HG02981 (cell line): Measurements from ENCODE around the gene GALNTL6.
A peak's percentile ranks its signal among the peaks of the same experiment; 100 is the strongest.
"Not testable (repeated sequence)": the region's sequence is repeated elsewhere in the genome, so short reads cannot be mapped to it uniquely, and the experiment has no call there.

ENCODE experiments used
- ATAC-seq: cut with Tn5 transposase; IDR thresholded peaks from one replicate; pipeline ENCODE4 v1.9.1; 2021; ENCODE audit warnings: mild to moderate bottlenecking, moderate library complexity; ENCODE audit not compliant: unreplicated experiment

The GALNTL6 gene

DNA sequence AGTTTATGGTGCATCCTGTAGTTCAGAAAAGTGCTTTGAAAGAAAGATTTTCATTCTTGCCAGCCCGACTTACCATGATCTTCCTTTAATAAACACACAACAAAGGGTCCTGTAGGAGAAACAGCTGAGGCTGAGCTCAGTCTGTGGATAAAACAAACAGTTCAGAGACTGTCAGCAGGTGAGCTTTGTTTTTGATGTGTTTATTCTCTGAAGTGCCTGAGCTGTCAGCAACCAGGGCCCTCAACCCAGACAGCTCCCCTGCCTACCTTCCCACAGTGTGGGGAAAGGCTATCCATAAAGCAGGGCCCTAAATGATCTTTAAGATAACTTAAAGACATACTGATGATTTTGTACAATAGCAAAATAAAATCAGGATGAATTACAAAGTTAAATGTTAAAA, 896.2 kb downstream of the GALNTL6 start:
- no peak for ATAC-seq

DNA sequence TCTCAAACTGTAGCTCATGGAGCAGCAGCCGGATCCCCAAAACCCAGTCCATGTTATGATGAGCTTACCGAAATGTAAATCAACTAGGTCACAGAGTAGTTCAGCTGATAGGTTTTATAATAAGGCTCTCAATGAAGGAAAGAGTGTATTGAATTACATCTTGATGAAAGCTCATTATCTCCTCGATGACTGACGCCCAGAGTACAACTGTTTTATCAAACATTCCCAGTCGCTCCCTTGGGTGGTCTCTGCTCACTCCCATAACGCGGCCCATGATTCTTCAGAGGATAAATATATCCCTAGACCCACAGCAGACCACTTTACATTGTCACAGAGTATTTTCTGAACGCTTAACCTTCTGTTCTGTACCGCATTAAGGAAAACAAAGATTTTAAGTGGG, 903.1 kb downstream of the GALNTL6 start:
- ATAC-seq: no peak

DNA sequence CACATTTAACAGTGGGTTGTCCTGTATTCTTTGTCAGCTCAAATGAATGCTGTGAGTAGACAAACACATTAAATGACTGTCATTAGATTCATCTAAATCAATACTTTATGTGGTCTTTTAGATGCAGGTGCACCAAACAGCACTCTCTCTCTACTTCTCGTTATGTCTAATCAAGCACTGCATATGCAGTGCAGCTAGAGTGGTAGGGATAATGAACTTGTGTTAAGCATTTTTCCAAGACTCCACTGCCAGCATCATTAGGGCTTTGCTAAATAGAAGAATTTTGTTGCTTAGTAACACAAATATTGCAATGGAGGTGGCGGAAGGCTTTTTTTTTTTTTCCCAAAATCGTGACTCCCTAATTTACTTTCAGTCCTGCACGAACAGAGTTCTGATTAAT, 908.5 kb downstream of the GALNTL6 start:
- no peak for ATAC-seq

DNA sequence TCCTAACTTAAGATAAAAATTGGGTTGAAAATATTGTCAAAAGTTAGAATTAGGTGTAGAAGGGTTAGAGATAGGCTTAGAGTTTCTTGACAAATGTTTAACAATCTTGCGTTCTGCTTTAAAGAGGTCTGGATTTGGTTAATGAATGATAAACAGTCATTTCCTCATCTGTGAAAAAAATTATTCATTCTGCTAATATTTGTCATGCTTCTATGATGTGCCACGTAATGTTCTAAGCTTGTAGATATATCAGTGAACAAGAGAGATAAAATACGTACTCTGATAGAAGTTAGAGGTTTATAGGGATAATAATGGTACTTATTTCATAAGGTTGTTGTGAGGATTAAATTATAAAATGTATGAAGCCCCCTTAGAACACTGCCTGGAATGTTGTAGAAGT, 912.4 kb downstream of the GALNTL6 start:
- ATAC-seq: no peak

DNA sequence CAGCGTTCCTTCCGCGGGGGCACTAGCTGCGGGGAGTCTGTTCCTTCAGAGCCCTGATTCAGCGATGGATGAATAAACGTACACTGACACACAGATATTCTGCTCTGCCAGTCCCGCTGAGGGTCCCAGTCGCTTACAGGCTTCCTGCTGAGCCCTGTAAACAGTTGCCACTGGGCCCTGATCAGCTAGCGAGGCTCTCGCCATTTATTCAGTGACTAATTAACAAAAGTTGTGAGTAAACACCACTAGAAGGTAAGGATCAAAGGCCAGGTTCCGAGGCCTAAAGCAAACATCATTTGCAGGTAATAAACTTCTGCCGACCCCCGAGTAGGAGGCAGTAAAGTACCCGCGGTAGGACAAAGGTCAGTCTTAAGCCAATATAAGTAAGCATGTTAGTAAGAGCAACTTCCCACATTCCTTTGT, 912.8 kb downstream of the GALNTL6 start:
- ATAC-seq: no peak

DNA sequence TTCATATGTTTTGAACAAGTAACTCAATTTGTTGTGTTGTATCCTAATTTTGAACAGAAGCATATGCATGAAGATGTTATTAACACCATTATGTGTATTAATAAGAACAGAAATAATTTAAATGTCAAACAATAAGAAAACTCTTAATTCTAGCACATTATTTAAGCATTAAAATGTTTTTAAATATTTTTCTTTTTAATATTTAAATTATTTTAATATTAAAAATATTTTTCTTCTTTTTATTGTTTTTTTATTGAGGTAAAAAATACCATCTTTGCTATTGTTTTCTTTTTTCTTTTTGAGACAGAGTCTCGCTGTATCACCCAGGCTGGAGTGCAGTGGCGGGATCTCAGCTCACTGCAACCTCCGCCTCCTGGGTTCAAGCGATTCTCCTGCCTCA, 914.4 kb downstream of the GALNTL6 start:
- ATAC-seq: no peak

DNA sequence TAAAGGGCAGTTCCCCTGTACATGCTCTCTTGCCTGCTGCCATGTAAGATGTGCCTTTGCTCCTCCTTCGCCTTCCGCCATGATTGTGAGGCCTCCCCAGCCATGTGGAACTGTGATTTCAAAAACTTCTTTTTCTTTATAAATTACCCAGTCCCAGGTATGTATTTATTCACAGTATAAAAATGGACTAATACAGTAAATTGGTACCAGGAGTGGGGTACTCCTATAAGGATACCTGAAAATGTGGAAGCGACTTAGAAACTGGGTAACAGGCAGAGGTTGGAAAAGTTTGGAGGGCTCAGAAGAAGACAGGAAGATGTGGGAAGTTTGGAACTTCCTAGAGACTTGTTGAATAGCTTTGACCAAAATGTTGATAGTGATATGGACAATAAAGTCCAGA, 920.4 kb downstream of the GALNTL6 start:
- ATAC-seq: not testable (repeated sequence)

DNA sequence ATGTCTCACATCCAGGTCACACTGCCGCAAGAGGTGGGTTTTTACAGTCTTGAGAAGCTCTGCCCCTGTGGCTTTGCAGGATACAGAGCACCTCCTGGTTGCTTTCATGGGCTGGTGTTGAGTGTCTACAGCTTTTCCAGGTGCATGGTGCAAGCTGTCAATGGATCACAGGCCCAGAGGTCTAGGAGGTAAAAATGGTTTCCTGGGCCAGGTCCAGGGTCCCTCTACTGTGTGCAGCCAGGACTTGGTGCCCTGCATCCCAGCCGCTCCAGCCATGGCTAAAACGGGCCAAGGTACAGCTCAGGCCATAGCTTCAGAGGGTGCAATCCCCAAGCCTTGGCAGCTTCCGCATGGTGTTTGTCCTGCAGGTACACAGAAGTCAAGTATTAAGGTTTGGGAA, 921.4 kb downstream of the GALNTL6 start:
- ATAC-seq: no peak

DNA sequence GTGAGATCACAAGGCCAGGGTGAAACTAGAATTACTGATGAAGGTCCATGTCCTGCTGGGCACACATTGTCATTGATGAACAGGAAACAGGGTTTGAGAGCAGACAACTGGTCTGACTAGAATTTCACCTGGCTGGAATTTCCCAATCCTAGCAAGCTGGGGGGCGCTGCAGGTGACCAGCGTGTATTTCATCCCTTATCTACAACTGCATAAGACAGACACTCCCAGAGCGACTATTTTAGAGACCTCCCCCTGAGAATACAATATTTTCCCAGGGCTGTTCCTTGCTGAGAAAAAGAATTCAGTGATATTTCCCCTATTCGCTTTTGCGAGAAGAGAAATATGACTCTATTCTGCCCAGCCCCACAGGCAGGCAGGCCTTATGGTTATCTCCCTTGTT, 922.8 kb downstream of the GALNTL6 start:
- ATAC-seq: no peak

DNA sequence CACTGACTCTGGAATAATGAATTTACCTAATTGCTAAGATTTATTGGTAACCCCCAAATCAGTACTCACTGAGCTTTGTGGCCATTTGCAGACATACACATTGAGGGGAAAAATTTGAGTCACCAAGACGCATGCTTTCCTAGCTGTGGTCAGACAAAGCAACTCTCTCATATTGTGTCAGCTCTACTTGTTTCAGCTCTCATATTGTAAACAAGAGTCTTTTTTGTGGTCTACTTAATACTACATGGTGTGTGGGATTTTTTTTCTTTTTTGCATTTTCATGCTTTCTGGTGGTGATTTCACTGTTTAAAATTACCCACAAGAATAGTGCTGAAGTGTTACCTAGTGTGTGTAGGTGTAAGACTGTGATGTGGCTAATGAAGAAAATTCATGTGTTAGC, 927.2 kb downstream of the GALNTL6 start:
- ATAC-seq: peak; percentile 96

DNA sequence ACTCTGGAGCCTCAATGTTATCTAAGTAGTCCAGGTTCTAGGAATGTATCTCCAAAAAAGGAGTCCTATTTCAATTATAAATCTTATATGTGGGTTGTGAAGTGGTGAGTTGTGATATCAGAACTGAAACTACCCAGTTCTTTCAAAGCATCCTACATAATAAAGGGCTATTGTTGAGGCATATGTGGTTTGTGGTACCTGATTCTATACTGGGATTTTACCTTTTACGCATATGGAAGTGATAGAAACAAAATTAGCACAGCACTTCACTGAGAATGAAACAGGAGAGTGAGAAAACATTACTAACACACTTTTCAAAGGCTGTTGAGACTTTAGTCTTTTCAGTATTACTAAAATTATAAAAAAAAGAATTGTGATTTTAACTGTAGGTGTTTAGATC, 937.7 kb downstream of the GALNTL6 start:
- ATAC-seq: peak; percentile 96

DNA sequence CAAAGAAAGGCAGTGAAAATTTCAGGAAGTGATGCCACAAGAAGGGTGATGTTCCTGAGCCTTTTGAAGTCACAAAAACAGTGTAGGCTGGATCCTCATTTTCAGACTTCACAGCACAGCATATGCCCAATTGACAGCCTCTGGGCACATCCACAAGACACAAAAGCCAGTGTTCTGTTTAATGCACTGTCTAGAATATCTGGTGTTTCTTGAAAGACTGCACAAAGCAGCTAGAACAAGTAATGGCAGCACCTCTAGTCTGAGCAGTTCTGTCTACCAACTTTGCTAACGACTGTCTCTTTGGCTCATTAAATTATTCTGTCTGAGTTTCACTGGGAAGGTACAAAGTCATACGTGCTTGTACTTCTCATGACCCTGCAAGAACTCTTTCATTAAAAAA, 938.3 kb downstream of the GALNTL6 start:
- ATAC-seq: no peak

DNA sequence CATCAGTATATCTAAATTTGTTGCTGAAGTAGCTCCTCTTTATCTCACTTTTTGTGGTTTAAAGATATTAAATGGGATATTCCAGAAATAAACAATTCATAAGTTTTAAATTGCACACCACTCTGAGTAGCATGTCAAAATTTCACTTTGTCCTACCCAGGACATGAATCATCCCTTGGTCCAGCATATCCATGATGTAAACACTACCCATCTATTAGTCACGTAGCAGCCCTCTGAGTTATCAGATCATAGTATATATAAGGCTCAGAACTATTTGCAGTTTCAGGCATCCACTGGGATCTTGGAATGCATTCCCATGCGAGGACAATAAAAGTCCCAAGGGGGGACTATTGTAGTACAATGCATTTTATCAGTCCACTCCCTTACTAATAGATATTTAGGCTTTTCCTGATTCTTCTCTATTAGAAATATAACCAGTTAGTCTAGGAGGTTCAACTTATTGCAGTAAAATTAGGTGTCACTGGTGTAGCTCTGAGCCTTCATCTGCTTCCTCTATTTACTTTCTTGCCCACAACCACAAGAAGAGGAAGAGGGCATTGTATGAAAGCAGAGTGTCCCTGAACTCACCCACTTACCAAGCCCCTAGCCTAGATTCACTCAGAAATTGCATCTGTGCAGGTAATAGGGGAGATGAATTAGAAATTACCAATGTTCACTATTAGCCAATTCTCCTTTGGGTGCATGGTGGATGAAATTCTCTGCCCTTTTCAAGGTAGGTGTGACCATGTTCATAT, 945.6 kb downstream of the GALNTL6 start:
- ATAC-seq: no peak

DNA sequence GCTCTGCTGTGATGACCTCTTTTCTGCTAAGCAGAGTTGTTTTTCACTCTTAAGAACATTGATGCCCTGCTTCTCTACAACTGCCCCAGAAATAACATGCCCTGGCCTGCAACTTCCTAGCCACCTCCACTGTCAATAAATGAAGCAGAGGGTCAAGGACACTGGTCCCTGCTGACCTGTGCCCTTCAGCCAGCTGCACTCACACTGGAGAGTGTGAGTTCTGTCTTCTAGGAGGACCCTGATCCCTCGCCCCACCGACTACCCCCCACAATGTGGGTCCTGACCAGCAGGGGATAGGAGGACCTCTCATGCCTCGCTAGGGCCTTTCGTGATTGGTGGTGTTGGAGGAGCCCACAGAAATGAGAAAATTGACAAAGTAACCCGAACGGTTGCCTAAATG, 947.3 kb downstream of the GALNTL6 start:
- no peak for ATAC-seq

DNA sequence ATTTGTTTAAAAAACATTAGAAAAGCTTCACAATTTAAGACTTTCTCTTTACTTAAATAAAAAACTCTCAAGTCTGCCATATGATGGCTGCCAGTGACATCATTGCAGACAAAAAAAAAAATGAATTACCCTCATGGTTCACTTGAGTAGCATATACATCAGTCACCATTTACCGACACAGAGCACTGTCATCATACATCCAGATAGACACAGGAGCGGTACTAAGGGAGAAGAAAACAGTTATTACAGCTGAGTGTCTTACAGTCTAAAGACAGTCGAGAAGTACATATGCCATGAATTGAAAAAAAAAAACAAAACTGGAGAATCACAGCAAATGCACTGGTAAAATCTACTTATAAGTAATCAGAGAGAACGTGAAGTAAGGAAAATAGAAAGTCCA, 949.7 kb downstream of the GALNTL6 start:
- no peak for ATAC-seq

DNA sequence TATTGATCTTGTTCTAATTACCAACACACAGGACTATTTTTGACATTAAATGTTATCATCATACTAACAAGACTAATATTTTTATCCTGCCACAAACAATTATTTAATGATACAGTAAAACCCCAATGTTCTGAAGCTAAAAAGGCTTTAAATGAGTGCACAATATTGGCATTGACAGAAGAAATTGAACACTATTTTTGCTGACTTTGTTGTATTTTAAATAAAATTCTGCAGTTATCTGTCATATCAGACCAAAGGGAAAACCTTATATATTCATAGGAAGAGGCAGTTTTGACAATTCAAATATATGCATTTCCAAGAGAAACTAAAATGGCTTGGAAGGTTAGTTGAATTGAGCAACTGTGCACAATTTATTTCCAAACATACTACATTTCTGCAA, 957.6 kb downstream of the GALNTL6 start:
- no peak for ATAC-seq

DNA sequence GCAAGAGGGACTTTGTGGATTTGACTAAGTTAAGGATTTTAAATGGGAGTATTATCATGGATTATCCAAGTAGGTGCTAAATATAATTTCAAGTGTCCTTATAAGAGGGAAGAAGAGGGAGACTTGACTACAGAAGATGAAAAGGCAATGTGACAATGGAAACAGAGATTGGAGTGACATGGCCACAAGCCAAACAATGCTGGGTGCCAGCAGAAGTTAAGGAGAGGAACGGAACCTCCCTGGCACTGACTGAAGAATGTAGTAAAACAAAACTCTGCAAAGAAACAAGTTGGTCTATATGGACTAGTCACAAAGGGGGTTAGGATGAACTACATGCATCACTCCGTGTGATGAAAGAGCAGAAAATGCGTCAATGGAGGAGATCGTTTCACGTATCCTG, 959.6 kb downstream of the GALNTL6 start:
- ATAC-seq: no peak

DNA sequence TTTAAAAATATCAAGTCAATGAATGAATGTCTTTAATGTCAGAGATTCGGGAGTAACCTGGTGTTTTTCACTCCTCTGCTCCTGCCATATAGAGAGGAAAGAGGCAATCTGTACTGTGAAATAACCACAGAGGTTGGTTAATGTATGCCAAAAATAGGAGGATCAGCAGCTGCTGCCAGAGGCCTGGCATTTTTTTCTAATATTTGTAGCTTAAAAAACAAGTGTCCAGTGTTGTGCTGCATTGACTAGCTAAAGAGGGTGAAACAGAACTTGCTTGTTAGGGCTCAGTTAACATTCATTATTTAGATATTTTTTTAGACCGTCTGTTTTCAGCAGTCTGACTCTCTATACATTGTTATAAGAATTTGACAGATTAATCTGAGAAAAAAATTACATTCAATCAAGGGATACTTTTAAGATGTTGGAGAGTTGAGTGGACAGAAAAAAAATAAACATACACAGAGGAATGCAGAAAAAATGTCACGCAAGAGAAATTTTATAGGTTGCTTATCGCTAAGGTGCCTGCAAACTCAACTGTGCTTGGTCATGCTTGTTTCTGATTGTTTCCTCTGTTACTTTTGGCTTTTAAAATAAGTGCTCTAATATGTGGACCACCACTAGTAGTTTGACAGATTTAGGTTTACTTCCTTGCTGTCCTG, 963.1 kb downstream of the GALNTL6 start:
- no peak for ATAC-seq

DNA sequence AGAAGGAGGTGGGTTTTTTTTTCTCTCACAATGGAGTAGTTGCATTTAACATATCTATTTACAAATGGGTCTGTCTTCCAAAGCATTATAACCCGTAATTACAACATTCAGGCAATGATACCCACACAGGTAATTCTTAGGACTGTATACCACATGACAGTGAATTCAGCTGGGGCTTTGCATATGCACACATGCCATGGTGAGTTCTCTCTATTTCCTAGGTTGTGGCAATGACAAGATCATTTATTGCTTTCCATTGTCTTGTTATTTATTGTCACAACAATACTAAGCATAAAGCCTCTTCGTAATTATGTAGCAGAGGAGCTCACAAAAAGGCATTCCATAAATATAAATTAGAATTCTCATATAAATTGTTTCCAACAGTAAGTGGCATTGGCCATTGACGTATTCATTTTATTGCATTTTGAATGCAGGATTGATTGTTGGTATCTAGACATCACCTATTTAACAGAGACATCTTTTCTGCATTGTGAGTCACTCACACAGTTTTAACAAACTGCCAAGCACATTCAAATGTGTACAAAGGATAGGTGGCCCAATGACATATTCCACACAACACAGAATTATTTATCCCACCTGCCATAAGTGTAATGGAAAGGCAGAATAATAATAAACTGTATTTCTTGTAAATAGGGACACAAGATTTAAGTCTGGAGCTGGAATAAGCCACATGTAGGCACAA, 964.7 kb downstream of the GALNTL6 start:
- ATAC-seq: no peak

DNA sequence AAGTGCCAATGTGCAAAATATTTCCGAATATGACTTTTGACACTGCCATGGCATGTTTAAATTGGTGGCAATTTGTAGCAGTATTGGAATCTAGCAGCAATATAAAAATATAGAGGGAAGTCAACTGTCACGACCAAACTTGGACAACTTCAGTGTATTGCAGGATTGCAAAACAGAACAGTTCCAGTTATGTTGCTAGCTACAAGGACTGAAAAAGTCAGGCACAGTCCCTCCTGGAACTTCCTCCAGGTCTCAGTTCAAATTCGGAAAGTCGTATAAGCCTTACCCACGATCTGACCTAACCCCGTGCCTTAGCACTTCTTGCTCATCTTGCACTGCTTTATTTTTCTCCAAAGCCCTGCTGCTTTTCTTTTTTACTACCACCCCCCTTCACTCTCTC, 965.4 kb downstream of the GALNTL6 start:
- ATAC-seq: no peak

DNA sequence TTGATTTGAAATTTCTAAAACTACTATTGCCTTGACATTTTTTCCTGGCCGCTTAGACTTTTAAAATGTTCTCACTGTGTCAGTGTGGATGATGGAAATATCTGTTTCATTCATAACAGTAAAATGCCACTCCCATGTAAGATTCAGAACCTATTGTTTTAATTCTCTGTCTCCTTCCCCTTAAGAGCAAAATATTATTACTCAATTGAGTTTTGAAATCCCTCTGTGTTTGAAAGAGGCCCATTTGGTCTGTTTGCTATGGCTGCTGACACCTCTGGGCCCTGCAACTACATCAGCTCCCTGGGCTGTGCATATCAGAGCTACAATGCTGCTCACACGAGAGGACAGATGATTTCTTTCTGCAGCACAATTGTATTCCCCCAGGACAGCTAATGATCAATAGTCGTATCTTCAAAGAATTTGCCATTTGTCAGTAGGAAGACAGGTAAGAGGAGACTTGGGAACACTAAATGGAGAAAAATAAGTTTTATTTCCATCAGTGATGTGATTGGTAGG, 967.4 kb downstream of the GALNTL6 start:
- no peak for ATAC-seq

DNA sequence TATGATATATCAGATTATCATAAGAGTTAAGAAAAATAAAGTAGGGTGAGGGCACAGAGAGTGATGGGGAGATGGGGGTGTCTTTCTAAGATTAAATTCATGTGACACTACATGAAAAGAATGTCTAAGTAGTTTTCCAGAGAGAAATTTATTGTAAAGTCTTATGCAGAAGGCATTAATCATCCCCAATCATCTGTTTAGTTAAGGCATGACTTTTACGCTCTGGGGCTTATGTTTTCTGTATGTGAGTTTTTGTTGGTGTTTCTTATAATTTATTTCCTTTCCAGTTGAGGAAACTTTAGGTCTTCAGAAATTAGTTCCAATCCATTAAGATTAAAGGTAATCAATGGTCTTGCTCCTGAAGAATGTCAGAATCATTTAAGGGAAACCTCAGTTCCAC, 972.4 kb downstream of the GALNTL6 start:
- no peak for ATAC-seq
